Measurements from ENCODE around the gene DR1.

DR1 gene

DNA sequence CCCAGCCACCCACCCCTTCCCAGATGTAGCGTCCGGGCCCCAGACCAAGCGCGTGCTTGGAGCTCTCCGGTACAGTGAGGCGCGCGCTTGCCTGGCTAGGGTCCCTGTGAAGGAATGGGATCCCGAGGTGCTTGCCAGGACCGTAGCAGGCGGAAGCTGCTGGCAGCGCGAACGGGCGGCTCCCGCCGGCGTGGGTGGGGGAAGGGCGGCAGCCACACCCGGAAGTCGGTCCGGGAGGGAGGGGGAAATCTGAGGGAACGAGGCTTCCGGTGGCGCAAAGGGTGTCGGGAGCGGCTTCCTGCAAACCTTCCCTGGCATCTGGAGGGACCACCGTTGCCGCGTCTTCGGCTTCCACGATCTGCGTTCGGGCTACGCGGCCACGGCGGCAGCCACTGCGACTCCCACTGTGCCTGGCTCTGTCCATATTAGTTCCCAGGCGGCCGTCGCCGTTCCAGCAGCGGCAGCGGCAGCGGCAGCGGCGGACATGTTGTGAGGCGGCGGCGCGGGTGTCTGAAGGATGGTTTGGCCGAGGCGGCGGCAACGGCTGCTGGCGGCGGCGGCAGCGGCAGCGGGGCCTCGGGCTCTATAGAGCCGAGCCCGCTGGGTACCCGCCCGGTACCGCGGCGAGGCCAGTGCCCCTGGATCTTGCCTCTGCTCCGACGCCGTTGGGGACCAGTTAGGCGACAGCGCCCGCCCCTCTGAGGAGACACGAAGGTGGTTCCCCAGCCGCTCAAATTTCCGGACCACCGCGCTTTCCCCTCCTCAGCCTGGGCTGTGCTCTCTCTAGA lies at the start of gene DR1:
Gene DR1, plus strand, starts transcription at position 275 of the 788 bp plus-strand sequence. CDS start 739 bp downstream, outside the sequence.
- peak; percentile 84 for DNase-seq (ENCODE audit: low spot score)

DNA sequence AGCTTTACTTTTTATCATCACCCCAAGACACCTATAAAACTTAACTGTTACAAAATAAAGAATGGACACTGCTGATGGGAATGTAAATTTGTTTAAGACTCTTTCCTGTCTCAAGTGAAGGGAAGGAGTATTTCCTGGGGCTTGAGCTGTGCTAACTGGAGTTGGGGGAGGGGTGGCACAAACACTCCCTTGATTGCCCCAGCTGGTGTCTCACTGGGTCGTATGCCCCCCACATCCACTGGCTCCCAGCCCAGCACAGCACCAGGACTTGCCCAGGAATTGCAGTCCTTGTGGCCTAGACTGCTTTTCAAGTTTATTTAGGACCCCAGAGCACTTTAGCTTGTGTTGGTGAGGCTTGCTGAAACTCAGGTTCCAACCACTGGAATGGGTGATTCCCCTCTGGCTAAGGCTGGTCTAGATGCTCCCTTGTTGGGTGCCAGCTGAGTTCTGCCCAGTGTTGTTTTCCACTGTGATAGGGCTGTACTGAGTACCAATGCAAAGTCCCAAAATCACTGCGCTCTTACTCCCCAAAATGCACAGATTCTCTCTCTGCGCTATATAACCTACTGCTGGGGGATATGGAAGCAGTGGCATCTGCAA lies 49.1 kb upstream of the DR1 start:
- no peak for DNase-seq (ENCODE audit: low spot score)

DNA sequence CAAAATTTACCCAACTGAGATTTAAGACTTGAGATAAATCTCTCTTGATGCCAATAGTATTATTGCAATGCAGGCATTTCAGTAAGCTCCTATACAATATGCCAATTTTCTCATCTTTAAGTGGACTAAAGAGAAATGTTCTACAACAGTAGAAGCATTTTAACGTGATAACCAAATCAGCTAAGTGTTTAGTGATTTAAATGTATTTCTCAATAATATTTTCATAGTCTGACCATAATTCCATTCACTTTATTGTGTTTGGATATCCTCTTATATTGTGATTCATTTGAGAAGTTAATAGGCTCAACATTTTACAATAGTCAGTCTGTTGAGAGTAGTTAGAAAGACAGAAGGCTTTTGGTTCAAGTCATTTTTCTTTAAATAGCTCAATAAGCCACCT lies 44.6 kb upstream of the DR1 start:
- DNase-seq (ENCODE audit: low spot score), result no peak

DNA sequence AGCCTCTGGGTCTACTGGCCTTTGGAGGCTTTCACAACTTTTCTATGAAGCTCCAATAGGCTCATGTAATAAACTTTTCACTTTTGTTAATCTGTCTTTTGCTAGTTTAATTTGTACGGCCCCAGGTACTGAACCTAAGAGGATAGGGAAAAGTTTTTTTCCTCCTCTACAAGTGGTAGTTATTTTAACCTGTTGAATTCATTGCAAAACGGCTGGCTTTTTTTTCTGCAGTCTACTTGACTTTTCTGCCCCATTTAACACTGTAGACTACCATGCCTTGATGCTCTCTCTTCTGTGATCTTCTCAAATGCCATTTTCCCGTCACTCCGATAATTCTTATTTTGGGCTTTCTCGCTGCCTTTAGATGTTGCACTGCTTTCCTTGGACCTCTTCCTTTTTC lies 43.6 kb upstream of the DR1 start:
- no peak for DNase-seq (ENCODE audit: low spot score)

DNA sequence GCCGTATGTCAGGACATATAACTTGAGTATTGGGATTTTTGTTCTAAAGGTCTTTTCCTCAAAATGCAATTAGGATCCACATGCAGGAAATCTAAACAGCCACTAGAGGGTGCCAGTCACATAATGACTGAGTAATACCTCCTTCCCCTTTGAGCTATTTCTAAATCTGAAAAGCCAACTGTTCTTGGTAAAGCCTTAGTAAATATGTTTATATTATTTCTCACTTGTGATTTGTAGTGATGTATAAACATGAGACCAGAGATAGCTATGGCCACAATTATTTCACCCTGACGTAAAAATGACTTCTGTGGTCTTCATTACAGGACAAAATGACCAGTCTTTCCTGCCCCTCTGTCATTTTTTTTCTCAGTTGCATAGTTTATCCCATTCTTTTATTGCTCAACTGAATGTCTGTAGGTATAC lies 41.0 kb upstream of the DR1 start:
- peak; percentile 67 for DNase-seq (ENCODE audit: low spot score)

DNA sequence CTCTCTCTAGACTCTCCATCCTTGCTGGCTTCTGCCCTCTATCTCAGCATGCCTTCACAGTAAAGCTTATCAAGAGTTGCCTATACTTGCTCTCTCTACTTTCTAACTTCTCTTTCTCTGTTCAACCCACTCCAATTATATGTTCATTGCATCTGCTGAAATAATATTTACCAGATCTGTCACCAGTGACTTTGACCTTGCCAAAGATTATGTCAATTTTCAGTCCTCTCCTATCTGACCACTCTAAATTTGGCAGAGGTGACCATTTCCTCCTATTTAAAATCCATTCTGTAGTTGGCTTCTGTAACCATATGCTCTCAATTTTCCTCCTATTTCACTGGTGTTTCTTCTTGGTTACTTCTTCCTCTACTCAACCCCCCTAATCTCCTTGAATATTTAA lies 38.8 kb upstream of the DR1 start:
- DNase-seq (ENCODE audit: low spot score), result no peak

DNA sequence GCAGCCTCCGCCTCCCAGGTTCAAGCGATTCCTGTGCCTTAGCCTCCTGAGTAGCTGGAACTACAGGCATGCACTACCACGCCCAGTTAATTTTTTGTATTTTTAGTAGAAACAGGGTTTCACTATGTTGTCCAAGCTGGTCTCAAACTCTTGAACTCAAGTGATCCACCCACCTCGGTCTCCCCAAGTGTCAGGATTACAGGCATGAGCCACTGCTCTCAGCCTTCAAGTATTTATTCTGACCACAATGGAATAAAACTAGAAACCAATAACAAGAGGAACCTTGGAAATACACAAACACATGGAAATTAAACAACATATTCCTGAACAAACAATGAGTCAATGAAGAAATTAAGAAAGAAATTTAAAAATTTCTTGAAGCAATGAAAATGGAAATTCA lies 32.7 kb upstream of the DR1 start:
- DNase-seq (ENCODE audit: low spot score), result no peak

DNA sequence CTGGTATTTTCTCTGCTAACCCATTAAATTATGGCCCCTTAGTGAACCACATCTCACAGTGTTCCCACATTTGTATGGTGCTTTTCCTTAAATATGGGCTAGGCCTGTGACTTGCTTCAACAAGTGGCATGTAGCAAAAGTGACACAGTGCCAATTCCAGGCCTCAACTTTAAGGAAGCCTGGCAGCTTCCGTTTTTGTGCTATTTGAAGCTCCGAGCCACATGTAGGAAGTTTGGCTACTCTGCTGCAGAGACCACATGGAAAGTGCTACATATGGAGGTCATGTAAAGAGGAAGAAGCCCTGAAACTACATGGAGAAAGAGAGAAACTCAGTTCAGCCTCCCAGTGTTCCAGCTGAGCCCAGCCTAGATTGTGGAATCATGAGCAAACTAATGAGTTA lies 28.5 kb upstream of the DR1 start:
- DNase-seq (ENCODE audit: low spot score), result no peak

DNA sequence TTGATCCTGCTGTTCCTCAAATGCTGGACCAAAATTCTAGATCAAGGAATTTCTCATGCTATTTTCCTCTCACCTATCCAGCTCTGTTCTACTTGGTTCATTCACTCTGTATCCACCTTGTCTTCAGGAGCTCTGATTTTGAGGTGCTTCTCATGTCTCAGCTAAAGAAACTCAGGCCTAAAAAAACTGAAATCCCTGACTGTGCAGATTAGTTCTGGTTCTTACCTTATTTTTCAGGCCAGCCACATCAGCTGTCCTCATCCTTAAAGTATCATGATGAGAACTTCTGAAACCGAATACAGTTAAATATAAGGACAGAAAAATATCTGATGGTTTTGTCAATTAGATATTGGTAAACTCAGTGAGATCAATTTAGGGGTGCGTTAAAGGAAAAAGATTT lies 27.8 kb upstream of the DR1 start:
- DNase-seq (ENCODE audit: low spot score), result no peak

DNA sequence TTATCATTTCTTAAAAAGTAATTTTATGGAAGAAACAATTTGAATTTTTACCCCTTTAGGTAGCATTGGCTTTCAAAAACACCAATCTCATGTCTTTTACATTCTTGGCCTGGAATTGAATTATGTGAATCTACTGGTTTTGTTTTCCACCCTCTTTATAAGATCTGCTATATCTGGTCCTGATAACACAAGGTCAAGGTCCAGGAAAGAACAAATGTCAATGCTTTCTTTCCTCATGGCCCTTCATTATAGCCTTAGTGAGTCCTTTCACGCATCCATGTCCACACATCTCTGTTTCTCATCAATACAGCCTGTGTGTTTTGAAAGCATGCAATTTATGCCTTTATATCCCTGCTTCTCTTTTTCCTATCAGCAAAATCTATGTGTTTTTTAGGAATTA lies 24.0 kb upstream of the DR1 start:
- no peak for DNase-seq (ENCODE audit: low spot score)

DNA sequence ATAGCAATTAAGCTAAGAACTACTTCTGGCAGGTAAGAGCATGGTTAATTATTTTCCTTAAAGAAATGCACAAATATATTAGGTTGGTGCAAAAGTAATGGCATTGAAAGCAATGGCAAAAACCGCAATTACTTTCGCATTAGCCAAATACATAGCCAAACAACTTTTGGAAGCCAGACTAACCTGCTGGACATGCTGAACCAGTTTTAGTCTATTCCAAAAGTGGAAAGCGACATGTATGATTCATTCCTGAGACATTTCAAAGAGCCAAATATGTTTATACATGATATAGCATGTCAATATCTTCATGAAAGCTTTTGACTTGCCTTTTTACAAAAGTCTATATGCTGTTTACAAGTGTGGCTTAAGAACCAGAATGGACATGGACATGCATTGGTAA lies 23.4 kb upstream of the DR1 start:
- DNase-seq (ENCODE audit: low spot score), result no peak

DNA sequence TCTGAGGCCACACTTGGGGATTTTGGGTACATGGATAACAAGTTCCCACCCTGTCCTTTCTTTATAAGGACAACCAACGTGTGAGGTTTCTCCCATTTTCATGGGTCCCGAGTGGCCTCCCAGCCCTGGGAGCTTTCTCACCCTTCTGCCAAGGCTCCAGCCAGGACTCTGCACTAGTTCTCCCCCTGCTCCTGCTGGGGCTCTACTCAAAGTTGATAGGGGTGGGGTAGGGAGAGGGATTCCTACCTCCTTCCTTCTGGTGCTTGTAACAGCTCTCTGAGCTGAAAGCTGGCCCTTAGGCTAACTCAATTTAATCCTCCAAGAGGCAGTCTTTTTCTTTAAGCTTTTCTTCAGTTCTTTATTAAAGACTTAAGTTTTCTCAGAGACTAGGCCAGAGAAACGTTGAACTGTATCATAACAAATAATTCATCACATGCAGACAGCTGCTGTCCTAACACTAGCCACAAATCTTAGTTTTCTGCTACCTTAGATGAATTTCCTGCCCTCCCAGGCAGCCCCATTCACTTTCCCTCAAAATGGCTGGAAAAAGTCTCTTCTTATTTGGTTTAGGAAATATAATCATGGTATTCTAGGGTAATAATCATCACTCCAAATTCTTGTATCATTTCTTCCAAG lies 22.4 kb upstream of the DR1 start:
- DNase-seq (ENCODE audit: low spot score), result no peak

DNA sequence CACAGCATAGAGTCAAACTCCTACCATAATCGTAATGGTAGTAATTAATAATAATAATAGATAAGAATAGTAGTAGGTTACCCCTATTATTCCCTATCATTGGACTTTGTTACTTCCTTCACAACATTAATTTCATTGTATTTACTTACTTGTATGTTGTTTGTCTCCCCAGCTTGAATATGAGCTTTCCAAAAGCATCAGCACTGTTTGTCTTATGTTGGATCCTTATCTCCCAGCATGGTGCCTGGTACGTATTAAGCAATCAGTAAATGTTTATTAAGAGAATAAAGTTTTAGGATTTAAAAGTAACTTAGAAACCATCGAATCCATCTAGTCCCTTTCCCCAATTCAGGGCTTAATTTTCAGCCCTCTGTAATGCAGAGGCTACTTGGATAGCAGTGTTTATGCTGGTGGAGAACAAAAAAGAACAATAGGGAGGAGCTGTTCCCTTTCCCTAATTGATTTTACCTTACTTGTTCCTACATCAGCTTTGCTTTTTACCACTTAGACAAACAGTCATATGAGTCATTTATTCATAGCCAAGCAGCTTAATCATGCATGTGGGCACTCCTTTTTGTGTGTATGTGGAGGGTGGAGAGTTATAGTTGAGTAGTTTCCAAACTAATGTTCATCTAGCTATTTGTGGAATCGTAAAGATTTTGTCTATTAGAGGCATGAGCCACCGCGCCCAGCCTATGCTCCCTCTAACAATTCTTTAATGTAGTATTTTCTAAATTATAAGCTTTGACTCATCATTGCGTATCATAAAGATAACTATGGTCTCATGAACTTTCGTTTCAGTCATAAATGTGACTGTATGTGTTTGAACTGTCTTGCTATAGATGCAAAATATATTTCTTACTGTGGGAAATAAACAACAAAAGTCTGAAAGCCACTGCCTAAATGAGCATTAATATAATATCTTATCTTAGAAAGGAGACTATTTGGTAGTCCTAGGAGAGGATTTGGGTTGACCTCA lies 20.9 kb upstream of the DR1 start:
- DNase-seq (ENCODE audit: low spot score), result no peak

DNA sequence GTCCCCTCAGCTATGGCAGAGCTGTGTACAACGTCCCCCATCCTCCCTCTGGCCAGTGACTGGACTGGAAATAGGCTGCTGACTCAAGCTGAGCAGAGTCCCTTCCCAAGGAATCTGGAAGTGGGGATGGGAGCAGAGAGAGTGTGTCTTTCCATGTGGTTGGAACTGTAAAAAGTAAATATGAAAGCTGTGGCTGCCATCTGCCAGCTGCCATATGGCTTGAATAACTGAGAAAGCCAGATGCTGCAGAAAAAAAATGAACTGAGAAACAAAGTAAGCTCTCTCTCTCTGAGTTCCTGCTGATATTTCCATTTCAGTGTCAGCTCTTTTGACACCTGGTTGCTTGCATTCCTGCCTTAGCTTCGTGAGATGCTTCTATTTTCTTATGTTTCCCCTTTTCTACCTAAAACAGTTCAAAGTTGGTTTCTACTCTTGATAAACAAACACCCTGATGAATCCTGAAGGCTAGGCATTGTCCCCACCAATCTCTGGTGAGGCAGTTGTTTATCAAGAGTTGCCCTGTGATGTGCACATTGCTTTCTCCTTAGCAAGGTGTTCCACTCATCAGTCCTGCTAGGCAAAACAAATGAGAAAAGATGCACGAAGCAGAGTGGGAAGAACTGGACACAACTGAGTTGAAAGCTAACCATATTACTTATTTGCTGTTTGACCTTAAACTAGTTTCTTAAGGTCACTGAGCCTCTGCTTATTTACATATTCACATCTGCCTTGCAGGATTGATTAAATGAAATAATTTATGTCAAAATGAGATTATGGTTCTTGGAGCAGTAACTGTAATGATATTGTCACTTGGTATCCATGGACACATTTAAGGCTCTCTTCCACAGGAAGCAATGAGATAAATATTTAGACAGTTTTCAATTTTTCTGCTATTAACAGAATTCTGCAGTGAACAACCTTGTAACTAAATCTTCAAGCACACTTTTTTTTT lies 16.6 kb upstream of the DR1 start:
- DNase-seq (ENCODE audit: low spot score), result no peak

DNA sequence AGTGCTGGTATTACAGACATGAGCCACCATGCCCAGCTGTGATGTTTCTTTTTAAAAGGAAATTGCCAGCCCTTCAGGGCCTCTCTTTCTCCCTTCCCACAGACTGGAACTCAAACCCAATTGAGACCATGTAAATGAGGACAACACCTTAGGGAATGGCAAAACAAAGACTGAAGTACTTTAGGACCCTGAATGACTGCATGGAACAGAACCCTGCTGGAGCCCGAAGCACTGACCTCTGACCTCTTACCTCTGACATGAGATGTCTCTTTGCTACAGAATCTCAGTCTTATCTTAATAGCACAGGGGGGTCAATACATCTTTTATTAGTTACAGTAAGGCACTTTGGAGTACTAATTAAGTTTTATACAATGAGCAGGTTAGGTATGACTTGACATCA lies 15.5 kb upstream of the DR1 start:
- DNase-seq (ENCODE audit: low spot score), result no peak

DNA sequence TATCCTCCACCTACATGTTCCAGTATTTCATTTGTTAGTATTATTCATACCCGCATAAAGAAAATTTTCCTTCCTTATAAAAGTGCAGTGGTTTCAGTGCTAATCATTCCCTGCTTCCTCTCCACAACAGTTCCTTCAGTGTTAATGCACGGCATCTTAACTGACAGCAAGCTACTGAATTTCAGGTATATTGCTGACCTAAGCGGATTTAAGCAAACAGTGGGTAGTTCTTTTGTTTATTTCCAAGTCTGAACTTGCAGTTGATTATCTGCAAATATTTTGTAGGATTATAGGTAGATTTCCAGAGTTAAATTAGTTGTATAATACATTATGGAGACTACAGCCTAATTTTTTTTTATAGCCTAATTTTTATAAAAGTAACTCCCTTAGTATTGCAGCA lies 15.1 kb upstream of the DR1 start:
- DNase-seq (ENCODE audit: low spot score), result no peak

DNA sequence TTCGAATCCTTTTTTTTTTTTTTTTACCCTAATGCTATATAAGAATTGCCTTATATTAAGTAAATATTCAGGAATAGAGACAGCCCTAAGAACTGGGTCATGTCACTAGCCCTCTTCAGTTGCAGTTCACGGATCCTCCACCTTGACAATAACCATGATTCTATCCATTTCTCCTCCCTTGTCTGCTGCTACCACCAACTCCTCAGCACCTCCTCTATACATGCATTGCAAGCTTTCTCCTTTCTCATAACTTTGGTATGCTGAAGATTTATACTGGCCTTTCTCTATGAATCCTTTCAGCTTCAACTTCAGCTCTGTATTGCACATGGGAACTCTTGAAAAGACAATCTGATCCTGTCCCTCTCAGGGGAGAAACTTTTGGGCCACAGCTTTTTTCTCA lies 14.3 kb upstream of the DR1 start:
- DNase-seq (ENCODE audit: low spot score), result no peak

DNA sequence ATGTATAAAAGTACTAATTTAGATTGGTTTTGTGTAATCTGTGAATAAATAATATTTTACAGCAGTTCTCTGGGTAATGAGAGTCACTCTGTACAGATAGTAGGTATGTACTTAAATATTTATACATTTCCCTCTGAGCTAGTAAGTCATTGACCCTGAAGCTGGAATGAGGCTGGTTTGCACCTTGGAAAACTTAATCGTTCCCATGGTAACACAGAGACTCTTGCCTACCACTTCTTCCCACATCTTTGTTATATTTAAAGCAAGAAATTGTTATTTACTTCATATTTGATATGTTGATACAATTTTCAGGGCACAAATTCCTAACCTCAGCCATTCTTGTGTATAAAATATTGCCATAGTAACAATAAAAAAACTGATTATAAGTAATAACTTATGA lies 13.3 kb upstream of the DR1 start:
- no peak for DNase-seq (ENCODE audit: low spot score)

DNA sequence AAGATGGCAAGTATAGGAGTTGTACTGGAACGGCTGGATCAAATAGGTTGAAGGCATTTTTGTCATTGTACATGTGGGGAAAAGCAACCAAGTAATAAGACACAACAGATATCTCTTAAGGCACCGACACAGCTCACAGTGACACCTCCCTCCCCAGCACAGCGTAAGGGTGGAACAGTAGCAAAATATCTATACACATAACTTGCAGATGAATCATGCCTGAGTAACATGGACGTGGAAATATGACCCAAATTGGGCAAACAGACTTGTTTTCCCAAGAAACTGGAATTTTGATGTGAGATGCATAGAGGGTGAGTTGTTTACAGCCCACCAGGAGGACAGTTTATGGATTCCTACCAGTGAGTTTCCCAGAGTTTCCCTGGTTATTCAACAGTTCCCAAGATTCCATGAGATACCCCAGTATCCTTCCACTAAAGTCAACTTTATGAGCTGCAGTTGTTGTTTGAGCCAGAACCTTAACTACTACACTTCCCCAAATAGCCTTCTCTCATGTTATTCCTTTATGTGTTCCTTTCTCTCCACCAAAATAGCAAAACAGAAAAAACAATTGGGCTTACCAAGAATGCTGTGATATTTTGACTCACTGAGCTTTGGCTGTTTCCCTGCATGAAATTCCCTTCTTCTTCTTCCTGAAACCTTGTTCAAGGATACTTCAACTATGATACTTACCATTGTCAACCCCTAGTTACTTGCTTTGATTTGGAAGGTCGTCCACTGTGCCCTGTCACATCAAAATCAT lies 7.1 kb upstream of the DR1 start:
- DNase-seq (ENCODE audit: low spot score), result no peak

DNA sequence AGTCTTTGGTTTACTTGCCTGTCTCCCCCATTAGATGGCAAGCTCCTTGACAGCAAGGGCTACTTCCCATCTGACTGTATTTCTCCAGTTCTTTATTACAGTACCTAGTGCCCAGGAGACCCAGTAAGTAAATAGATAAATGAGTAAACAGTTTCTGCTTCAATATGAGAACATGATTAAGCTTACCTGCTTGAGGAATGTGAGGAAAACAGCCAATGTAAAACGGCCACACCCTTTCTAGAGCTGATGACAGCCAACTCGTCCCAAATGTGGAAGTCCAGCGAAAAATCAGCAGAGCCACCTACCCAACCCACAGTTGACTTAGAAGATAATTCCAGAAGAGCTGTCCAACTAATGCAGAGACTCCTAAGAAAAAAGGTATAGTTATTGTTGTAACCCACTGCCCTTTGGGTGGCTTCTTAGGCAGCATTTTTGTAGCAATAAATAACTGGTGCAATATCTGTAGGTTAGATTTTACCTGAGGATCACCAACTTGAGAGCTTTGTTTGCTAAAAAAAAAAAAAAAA lies 6.5 kb upstream of the DR1 start:
- no peak for DNase-seq (ENCODE audit: low spot score)

Measured in CD4-positive, alpha-beta T cell treated with Interleukin-6 at 100 ng/mL for 8 hours (primary cell).